DMS53 (cell line): ENCODE measurements around the gene TRPM1.
"Not testable (repeated sequence)": the region's sequence is repeated elsewhere in the genome, so short reads cannot be mapped to it uniquely, and the experiment has no call there.

Source experiments
- DNase-seq: peaks from one replicate; lab custom pipeline; 2025; lab: John Stamatoyannopoulos, UW

The TRPM1 gene

DNA sequence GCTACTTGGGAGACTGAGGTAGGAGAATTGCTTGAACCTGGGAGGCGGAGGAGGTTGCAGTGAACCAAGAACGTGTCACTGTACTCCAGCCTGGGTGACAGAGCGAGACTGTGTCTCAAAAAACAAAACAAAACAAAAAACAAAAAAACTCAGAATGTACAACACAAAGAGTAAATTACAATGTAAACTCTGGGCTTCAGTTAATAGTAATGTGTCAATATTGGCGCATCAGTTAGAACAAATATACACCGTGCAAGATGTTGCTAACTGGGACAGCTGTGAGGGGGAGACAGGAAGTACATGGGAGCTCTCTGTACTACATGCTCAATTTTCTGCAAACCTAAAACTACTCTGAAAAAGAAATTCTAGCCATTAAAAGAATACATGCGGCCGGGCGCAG, 23.5 kb upstream of the TRPM1 start:
- peak; percentile 76 for DNase-seq

- DNase-seq = no peak
Measured at GRCh38 chr15:31116423-31117030, 15.0 kb upstream of the TRPM1 start.

GRCh38 chr15:31111091-31111647, 9.6 kb upstream of the TRPM1 start:
- no peak for DNase-seq

DNA sequence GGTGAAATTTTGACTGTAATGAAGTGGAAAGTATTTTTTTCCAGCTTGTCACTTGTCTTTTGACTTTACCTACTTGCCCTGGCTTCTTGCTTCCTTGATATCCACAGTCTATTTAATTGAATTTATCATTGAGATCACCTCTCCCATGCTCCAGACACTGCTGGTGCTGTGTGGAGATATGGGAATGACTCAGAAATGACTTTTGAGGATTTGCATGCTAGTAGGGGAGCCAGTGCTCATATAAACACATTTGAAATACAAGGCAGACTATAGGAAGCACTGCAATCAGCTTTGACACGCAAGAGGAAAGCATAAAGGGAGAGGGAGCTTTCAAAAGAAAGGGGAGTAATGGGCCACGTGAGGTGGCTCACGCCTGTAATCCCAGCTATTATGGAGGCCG, 7.3 kb upstream of the TRPM1 start:
- no peak for DNase-seq

DNA sequence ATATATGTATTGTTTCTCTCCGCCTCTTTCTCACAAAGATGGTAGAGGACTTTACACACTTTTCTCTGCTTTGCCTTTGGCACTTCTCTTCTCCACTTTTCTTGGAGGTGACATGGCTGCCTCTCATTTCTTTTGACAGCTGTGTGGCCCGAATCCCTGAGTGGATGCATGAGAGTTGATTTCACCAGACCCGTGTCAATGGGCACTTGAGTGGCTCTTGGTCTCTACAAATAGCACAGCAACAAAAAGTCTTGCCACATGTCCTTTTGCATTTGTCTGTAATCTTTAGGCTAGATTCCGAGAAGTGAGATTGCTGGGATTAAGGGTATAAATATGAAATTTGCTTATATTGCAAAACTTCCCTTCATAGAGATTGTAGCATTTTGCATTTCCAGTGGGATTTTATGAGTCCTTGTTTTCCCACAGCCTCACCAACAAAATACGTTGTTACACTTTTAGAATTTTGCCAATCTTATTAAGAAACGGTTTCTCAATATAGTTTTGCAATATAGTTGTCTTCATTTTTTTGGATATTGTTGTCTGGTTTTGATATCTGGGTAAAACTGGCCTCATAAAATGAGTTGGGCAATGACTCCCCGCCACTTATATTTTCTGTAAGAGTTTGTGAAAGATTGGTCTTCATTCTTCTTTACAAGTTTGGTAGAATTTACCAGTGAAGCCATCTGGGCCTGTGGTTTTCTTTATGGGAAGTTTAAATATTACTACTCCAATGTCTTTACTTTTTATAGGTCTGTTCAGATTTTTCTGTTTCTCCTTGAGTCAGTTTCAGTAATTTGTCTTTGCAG, 5.2 kb upstream of the TRPM1 start:
- no peak for DNase-seq

DNA sequence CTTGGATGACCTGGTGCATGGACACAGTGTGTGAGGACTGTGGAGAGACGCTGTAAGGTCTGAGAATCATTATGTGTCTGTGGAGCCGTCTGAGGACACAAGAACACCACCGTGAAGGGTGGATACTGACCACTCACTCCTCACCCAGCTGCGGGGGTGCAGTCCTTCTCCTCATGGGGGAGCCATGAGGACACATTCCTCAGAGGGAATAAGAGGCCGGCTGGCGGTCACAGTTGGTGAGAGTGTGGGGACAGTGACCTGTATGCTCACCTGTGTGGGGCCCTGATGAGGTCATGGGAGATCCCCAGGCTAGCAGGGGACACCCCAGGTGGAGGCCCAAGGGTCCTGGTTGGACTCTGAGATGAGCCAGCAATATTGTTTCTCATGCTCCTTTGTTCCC, 2.5 kb upstream of the TRPM1 start:
- no peak for DNase-seq

- DNase-seq = peak; percentile 28
Measured at GRCh38 chr15:31102374-31103342, 1.1 kb upstream of the TRPM1 start.

GRCh38 chr15:31102039-31102321, 455 bp upstream of the TRPM1 start:
- DNase-seq = no peak

DNA sequence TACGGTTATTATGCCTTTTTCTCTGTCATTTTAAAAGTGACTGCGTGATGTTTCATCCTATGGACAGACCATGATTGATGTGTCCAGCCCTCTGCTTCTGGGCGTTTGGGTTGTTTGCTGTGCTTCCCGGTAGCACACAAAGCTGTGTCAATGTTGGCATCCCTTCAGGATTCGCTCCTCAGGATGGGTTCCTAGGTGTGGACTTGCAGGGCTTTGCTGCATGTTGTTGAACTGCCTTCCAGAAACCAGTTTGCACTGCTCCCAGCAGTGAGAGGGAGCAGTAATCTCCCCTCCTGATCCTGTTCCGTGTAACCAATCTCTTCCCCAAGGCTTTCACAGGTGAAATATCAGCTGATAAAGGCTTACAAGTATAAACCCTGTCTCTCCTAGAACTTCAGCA, 787 bp downstream of the TRPM1 start:
- DNase-seq = peak; percentile 75

- DNase-seq = peak; percentile 18
Measured at GRCh38 chr15:31098953-31099740, 2.4 kb downstream of the TRPM1 start.

- DNase-seq = no peak
Measured at GRCh38 chr15:31098491-31098917, 3.0 kb downstream of the TRPM1 start.

DNA sequence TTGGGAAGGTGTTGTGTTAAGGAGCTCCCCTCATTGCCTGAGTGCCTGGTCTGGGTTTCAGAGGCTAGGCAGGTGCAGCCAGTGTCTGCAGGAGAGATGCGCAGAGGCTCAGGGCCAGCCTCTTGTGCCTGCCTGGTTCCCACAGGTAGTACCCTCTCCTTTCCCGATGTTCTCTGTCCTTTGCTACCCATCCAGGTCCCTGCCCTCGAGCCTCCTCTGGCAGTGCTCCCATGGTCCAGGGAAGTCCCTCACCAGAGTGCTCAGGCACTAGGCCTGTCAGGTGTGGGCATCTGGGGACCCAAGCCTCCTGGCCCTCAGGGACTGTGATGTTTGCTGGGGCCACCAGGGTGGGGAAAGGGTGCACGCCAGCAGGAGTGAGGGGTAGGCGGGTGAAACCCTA, 5.0 kb downstream of the TRPM1 start:
- no peak for DNase-seq

DNA sequence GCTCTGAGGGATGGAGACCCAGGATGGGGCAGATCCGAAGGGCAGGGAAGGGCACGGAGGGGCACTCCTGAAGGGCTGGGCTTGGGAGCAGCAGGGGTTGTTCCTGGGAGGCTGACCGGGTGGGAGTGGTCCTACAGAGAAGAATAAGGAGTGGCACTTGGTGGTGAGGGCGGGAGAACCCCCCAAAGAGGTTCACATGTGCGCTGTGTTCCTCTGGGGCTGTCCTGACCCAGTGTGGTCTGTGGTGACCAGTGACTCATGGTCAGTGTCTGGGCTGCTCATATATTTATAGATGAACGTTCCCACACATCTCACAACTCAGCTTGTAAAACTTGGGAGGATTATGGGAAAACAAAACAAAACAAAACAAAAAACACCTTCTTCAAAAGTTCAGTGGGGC, 10.0 kb downstream of the TRPM1 start:
- no peak for DNase-seq

DNA sequence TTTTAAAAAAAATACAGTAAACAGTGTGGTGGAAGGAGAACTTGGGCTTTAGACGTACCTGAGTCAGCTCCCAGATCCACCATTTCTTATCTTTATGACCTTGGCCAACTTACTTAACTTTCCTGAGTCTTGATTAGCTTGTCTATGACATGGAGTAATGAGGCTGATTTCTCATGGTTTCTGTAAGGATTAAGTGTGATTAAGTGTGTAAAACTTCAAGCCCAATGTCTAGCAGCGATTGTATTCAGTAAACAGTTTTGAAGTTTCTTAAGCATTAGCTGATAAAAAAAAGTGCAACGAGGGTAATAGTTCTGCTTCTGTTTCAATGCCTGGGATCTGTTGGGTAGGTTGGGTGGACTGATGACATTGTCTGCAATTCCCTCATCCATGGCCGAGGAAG, 10.8 kb downstream of the TRPM1 start:
- DNase-seq = no peak

DNA sequence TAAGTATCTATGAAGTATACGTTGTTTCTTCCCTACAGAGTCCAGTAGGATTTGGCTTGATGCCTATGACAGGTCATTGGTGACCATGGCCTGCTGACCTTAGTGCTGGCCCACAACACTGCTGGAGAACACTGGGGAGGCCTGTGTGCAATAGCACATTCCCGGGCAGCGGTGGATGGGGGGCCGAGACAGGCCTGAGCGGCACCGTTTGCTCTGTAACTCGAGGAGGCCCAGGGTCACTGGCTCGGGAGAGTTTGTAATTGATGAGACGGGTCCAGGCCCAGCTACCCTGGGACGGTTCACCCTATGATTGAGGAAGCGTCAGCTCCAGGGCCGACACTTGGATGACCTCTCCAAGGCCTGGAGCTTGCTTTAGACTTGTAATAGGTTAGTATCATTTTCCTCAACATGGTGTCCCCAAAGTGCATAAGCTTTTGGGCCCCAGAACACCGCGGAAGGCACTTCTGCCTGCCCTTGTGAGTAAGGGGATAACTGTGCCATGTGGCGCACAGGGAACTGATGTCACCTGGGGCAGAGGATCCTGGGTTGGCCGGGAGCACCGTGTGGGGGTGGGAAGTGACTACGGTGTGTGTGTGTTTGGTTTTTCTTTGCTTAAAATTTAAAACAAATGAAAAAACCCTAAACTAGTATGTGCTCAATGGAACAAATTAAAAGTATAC, 12.0 kb downstream of the TRPM1 start:
- no peak for DNase-seq

DNA sequence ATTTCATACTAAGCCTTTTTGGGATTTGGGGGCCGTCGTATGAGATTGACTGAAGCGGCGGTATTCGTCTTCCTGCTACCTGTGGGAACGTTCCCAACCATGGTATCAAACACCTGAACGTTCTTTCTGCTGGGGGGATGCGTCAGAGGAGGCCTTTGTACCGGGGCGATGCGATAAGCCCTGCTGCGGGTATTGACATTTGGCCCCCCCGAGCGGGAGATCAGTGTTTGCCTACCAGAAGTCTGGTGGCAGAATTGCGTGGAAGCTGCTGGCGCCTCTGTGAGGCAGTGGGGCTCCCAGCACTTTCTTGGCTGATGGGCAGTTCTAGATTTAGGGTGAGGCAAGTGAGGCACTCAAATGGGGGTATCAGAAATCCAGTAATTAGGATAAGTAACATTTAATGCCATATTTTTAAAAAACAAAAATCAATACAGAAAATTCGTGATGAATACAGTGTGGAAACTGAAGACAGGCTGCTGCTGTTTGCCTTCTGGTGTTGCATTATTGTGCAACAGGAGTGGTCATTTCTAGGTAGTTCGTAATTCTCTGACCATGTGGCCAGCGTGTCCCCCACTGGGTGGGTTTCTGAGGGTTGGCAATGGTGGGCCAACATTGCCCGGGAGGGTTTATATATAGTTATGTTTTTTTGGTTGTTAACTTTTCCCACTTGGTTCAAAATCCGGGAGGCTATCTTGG, 12.7 kb downstream of the TRPM1 start:
- DNase-seq = no peak

GRCh38 chr15:31088041-31088440, 13.5 kb downstream of the TRPM1 start:
- not testable (repeated sequence) for DNase-seq

DNA sequence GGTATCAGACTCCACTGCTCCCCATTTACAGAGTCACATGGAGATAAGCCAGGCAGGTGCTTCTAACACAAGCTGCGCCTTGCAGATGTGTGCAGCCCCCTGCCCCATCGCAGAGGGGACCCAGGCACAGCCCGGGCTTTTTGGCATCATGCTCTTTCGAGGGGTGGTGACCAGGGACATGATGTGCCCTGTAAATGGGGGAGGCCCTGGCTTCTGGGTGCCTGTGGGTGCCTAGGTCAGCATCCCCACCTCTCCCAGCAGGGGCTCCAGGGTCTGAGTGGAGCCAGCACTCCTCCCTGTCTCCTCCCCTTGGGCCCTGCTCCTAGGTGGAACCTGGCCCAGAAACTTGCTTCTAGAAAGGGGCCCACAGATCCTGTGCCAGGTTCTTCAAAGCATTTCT, 15.2 kb downstream of the TRPM1 start:
- DNase-seq = no peak

- no peak for DNase-seq
Measured at GRCh38 chr15:31085359-31085758, 16.2 kb downstream of the TRPM1 start.

- DNase-seq = no peak
Measured at GRCh38 chr15:31084176-31084575, 17.3 kb downstream of the TRPM1 start.
